ENCODE results near the gene TRIM52. TPM values are rescaled to one million over a fixed set of nuclear protein-coding genes. Genes with fewer than 3 reads are reported as not detected.

TRIM52 gene
- total and polyA plus RNA-seq, 2 of the 13 experiments (the other 11 are each of a cell fraction or from before 2014, with no cell fraction given), result 7.2 to 11.6 TPM

DNA sequence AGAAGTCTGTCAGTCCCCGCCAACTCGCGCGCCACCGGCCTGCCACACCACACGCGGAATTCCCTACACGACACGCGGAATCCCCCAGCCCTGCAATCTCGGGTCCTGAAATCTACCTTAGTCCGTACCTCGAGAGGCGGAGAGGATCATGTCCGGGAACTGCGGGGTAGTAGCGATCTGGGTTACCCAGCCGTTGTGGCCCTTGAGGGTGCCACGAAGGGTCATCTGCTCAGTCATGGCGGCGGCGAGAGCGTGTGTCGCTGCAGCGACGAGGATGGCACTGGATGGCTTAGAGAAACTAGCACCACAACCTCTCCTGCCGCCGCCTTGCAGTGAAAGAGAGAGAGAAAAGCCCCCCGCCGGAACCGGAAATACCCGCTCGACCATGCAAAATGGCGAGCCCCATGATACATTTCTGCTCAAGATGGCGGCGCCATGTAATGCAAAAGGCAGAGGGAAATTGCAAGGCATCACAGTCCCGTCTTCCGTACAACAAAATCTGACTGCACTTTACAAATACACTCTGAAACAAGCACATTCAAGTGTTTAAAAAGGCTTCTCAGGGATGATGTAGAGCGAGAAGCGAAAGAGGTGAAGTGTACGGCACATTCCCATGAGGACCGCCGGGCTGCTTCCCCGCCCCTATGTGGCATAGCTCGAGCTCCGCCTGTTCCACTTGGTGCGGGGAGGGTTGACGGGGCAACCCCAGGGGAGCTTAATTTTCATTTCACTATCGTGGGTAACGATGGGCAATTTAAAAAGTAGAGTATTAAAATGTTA is 17.2 kb downstream of the TRIM52 start, which contains the start of gene RACK1 (continued):
- no peak for TF ChIP-seq SYNCRIP (IDR thresholded peaks at IDR 0.05; ENCODE audit: insufficient read depth, low read depth, low read length)
- 0 out of 2 replicates have a peak, but pooled peaks have one; percentile 48 for TF ChIP-seq ZNF556 (CRISPR knock-in tag; IDR thresholded peaks at IDR 0.05; ENCODE audit: borderline replicate concordance)
- TF ChIP-seq, protein P1, sequence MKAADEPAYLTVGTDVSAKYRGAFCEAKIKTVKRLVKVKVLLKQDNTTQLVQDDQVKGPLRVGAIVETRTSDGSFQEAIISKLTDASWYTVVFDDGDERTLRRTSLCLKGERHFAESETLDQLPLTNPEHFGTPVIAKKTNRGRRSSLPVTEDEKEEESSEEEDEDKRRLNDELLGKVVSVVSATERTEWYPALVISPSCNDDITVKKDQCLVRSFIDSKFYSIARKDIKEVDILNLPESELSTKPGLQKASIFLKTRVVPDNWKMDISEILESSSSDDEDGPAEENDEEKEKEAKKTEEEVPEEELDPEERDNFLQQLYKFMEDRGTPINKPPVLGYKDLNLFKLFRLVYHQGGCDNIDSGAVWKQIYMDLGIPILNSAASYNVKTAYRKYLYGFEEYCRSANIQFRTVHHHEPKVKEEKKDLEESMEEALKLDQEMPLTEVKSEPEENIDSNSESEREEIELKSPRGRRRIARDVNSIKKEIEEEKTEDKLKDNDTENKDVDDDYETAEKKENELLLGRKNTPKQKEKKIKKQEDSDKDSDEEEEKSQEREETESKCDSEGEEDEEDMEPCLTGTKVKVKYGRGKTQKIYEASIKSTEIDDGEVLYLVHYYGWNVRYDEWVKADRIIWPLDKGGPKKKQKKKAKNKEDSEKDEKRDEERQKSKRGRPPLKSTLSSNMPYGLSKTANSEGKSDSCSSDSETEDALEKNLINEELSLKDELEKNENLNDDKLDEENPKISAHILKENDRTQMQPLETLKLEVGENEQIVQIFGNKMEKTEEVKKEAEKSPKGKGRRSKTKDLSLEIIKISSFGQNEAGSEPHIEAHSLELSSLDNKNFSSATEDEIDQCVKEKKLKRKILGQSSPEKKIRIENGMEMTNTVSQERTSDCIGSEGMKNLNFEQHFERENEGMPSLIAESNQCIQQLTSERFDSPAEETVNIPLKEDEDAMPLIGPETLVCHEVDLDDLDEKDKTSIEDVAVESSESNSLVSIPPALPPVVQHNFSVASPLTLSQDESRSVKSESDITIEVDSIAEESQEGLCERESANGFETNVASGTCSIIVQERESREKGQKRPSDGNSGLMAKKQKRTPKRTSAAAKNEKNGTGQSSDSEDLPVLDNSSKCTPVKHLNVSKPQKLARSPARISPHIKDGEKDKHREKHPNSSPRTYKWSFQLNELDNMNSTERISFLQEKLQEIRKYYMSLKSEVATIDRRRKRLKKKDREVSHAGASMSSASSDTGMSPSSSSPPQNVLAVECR (CRISPR knock-in tag; IDR thresholded peaks at IDR 0.05; ENCODE audit: borderline replicate concordance), result peak; percentile 87
- no peak for TF ChIP-seq MIXL1 (CRISPR knock-in tag; IDR thresholded peaks at IDR 0.05)
- TF ChIP-seq, protein P2, sequence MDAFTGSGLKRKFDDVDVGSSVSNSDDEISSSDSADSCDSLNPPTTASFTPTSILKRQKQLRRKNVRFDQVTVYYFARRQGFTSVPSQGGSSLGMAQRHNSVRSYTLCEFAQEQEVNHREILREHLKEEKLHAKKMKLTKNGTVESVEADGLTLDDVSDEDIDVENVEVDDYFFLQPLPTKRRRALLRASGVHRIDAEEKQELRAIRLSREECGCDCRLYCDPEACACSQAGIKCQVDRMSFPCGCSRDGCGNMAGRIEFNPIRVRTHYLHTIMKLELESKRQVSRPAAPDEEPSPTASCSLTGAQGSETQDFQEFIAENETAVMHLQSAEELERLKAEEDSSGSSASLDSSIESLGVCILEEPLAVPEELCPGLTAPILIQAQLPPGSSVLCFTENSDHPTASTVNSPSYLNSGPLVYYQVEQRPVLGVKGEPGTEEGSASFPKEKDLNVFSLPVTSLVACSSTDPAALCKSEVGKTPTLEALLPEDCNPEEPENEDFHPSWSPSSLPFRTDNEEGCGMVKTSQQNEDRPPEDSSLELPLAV (CRISPR knock-in tag; conservative IDR thresholded peaks at IDR 0.05; ENCODE audit: low read depth), result 0 out of 2 replicates have a peak, but pooled peaks have one; percentile 80
- TF ChIP-seq KDM3A (CRISPR knock-in tag; IDR thresholded peaks at IDR 0.05; ENCODE audit: low read depth), result no peak
- TF ChIP-seq, protein P3, sequence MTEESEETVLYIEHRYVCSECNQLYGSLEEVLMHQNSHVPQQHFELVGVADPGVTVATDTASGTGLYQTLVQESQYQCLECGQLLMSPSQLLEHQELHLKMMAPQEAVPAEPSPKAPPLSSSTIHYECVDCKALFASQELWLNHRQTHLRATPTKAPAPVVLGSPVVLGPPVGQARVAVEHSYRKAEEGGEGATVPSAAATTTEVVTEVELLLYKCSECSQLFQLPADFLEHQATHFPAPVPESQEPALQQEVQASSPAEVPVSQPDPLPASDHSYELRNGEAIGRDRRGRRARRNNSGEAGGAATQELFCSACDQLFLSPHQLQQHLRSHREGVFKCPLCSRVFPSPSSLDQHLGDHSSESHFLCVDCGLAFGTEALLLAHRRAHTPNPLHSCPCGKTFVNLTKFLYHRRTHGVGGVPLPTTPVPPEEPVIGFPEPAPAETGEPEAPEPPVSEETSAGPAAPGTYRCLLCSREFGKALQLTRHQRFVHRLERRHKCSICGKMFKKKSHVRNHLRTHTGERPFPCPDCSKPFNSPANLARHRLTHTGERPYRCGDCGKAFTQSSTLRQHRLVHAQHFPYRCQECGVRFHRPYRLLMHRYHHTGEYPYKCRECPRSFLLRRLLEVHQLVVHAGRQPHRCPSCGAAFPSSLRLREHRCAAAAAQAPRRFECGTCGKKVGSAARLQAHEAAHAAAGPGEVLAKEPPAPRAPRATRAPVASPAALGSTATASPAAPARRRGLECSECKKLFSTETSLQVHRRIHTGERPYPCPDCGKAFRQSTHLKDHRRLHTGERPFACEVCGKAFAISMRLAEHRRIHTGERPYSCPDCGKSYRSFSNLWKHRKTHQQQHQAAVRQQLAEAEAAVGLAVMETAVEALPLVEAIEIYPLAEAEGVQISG (CRISPR knock-in tag; IDR thresholded peaks at IDR 0.05), result peak; percentile 97
- peak; percentile 90; the same call in 1 of the 2 replicates for TF ChIP-seq GLI4 (CRISPR knock-in tag; IDR thresholded peaks at IDR 0.05; ENCODE audit: borderline replicate concordance)
- TF ChIP-seq, protein P4, sequence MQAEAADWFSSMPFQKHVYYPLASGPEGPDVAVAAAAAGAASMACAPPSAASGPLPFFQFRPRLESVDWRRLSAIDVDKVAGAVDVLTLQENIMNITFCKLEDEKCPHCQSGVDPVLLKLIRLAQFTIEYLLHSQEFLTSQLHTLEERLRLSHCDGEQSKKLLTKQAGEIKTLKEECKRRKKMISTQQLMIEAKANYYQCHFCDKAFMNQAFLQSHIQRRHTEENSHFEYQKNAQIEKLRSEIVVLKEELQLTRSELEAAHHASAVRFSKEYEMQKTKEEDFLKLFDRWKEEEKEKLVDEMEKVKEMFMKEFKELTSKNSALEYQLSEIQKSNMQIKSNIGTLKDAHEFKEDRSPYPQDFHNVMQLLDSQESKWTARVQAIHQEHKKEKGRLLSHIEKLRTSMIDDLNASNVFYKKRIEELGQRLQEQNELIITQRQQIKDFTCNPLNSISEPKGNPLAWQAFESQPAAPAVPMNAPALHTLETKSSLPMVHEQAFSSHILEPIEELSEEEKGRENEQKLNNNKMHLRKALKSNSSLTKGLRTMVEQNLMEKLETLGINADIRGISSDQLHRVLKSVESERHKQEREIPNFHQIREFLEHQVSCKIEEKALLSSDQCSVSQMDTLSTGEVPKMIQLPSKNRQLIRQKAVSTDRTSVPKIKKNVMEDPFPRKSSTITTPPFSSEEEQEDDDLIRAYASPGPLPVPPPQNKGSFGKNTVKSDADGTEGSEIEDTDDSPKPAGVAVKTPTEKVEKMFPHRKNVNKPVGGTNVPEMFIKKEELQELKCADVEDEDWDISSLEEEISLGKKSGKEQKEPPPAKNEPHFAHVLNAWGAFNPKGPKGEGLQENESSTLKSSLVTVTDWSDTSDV (CRISPR knock-in tag; IDR thresholded peaks at IDR 0.05), result no peak
- TF ChIP-seq, protein P5, sequence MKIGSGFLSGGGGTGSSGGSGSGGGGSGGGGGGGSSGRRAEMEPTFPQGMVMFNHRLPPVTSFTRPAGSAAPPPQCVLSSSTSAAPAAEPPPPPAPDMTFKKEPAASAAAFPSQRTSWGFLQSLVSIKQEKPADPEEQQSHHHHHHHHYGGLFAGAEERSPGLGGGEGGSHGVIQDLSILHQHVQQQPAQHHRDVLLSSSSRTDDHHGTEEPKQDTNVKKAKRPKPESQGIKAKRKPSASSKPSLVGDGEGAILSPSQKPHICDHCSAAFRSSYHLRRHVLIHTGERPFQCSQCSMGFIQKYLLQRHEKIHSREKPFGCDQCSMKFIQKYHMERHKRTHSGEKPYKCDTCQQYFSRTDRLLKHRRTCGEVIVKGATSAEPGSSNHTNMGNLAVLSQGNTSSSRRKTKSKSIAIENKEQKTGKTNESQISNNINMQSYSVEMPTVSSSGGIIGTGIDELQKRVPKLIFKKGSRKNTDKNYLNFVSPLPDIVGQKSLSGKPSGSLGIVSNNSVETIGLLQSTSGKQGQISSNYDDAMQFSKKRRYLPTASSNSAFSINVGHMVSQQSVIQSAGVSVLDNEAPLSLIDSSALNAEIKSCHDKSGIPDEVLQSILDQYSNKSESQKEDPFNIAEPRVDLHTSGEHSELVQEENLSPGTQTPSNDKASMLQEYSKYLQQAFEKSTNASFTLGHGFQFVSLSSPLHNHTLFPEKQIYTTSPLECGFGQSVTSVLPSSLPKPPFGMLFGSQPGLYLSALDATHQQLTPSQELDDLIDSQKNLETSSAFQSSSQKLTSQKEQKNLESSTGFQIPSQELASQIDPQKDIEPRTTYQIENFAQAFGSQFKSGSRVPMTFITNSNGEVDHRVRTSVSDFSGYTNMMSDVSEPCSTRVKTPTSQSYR (CRISPR knock-in tag; IDR thresholded peaks at IDR 0.05; ENCODE audit: borderline replicate concordance), result 0 out of 2 replicates have a peak, but pooled peaks have one; percentile 18
- peak; percentile 40; the same call in 1 of the 2 replicates for TF ChIP-seq SOX5 (CRISPR knock-in tag; IDR thresholded peaks at IDR 0.05; ENCODE audit: borderline replicate concordance)
- no peak for TF ChIP-seq ZNF83 (CRISPR knock-in tag; IDR thresholded peaks at IDR 0.05; ENCODE audit: borderline replicate concordance)
- no peak for TF ChIP-seq ZNF644 (CRISPR knock-in tag; IDR thresholded peaks at IDR 0.05; ENCODE audit: low read depth)

Data from HepG2 (cell line).